PC-9 (cell line): Measurements from ENCODE around the gene MED13L. TPM values are rescaled to one million over a fixed set of nuclear protein-coding genes. Genes with fewer than 3 reads are reported as not detected.

ENCODE experiments used
- BruUV-seq: library from RNA; stranded (reverse); fragments of 400-500 nt; replicated peaks from 2 replicates; lab custom pipeline; 2021; lab: Mats Ljungman, UMichigan
- CTCF ChIA-PET: fragments of 300-600 bp; sonication (Branson Sonifier 250); formaldehyde crosslinking; loops from one replicate; lab custom pipeline; 2022; ENCODE audit warnings: antibody characterized with exemption; lab: Charles Lee
- POLR2A ChIA-PET: fragments of 300-600 bp; sonication (Branson Sonifier 250); formaldehyde crosslinking; loops from one replicate; lab custom pipeline; 2022; ENCODE audit warnings: antibody characterized with exemption; ENCODE audit not compliant: unreplicated experiment; lab: Charles Lee
- DNase-seq, 2 experiments: peaks; one replicate each; pipeline versions ENCODE4 v3.0.0 to v3.0.0-alpha.2; 2015 to 2022; ENCODE audit warnings: mixed read lengths in 1 of 2
- H2AFZ ChIP-seq: fragments of 200-600 bp; sonication (generic); 2 replicates; pipeline ENCODE4 v1.8.1; 2017; ENCODE audit warnings: antibody characterized with exemption
- H3F3A ChIP-seq: fragments of 200-600 bp; sonication (generic); 2 replicates; pipeline ENCODE4 v1.8.1; 2017; ENCODE audit warnings: antibody characterized with exemption, mild to moderate bottlenecking, low read depth; ENCODE audit not compliant: insufficient read depth
- H3K27ac ChIP-seq: fragments of 200-600 bp; sonication (generic); 2 replicates; pipeline ENCODE4 v1.6.1; 2016; ENCODE audit warnings: mixed run types
- H3K27me3 ChIP-seq: fragments of 200-600 bp; sonication (generic); 2 replicates; pipeline ENCODE4 v1.6.1; 2016; ENCODE audit warnings: low read depth, mixed run types; ENCODE audit not compliant: insufficient read depth
- H3K36me3 ChIP-seq: fragments of 200-600 bp; sonication (generic); 2 replicates; pipeline ENCODE4 v1.6.1; 2016; ENCODE audit warnings: low read depth, mixed run types
- H3K4me1 ChIP-seq: fragments of 200-600 bp; sonication (generic); replicated peaks from 2 replicates; pipeline ENCODE4 v1.6.1; 2016; ENCODE audit warnings: mixed run types; ENCODE audit not compliant: insufficient read depth
- H3K4me2 ChIP-seq: fragments of 200-600 bp; sonication (generic); 2 replicates; pipeline ENCODE4 v1.6.1; 2017; ENCODE audit warnings: mixed run types
- H3K4me3 ChIP-seq: fragments of 200-600 bp; sonication (generic); 2 replicates; pipeline ENCODE4 v1.6.1; 2016; ENCODE audit warnings: mixed run types
- H3K79me2 ChIP-seq: fragments of 200-600 bp; sonication (generic); 2 replicates; pipeline ENCODE4 v1.6.1; 2017; ENCODE audit warnings: low read depth, mixed run types
- H3K9me2 ChIP-seq: fragments of 200-600 bp; sonication (generic); 2 replicates; pipeline ENCODE4 v1.8.1; 2017; ENCODE audit warnings: mild to moderate bottlenecking; ENCODE audit not compliant: insufficient read depth
- H3K9me3 ChIP-seq: fragments of 200-600 bp; sonication (generic); 2 replicates; pipeline ENCODE4 v1.8.1; 2016; ENCODE audit warnings: low read depth; ENCODE audit not compliant: insufficient read depth
- H4K20me1 ChIP-seq: fragments of 200-600 bp; sonication (generic); 2 replicates; pipeline ENCODE4 v1.8.1; 2017; ENCODE audit not compliant: insufficient read depth
- CTCF ChIP-seq: fragments of 200-600 bp; sonication (generic); conservative IDR thresholded peaks from 2 replicates; pipeline ENCODE4 v1.6.1; 2017; ENCODE audit warnings: mixed run types, antibody characterized with exemption, mild to moderate bottlenecking, moderate library complexity
- EZH2 ChIP-seq: fragments of 200-600 bp; sonication (generic); IDR thresholded peaks from 2 replicates; pipeline ENCODE4 v1.8.0; 2017; ENCODE audit warnings: antibody characterized with exemption, low read depth
- intact Hi-C: fragments of 100-400 bp; cut with micrococcal nuclease; formaldehyde crosslinking; loops from one replicate; pipeline ENCODE4 v1.10.0; 2022; ENCODE audit not compliant: unreplicated experiment
- total RNA-seq: library from RNA; stranded (reverse); gene quantifications from 2 replicates; pipeline ENCODE4 v1.2.3, GENCODE V29; 2021

The MED13L gene
- total RNA-seq, 1 experiment from 2014 or later: 89.5 TPM

GRCh38 chr12:116045150-116045549 lies 232.3 kb downstream of the MED13L start:
- intact Hi-C loops: no loop called here
- Histone ChIP-seq H3K4me1 (no peaks in the 10 kb centered on the region), H3K27ac (no peak overlapping the region), H3K4me2 (no peak overlapping the region), H3F3A (no peaks in the 10 kb centered on the region), H3K36me3 (no peaks in the 10 kb centered on the region), H3K27me3 (no peaks in the 10 kb centered on the region), H2AFZ (no peak overlapping the region), H3K9me2 (no peaks in the 10 kb centered on the region), H4K20me1 (peaks cover 18% of the 10 kb centered on the region), H3K4me3 (no peak overlapping the region), H3K9me3 (no peaks in the 10 kb centered on the region), H3K79me2 (peaks cover 35% of the 10 kb centered on the region)
- ChIA-PET CTCF (no interaction called here), POLR2A (no interaction called here)
- no peak for TF ChIP-seq CTCF
- no peak for TF ChIP-seq EZH2
- DNase-seq: no peak
- no TSS peak for BruUV-seq

GRCh38 chr12:116043659-116044535 lies 233.6 kb downstream of the MED13L start:
- no TSS peak for BruUV-seq
- CTCF ChIA-PET: no interaction called here
- no peak for DNase-seq
- Histone ChIP-seq H3K36me3 (no peaks in the 10 kb centered on the region), H3F3A (no peaks in the 10 kb centered on the region), H2AFZ (no peak overlapping the region), H3K4me1 (no peaks in the 10 kb centered on the region), H3K79me2 (peaks cover 38% of the 10 kb centered on the region), H3K9me2 (no peaks in the 10 kb centered on the region), H3K4me2 (no peak overlapping the region), H4K20me1 (peaks cover 11% of the 10 kb centered on the region), H3K27ac (no peak overlapping the region), H3K4me3 (no peak overlapping the region), H3K27me3 (no peaks in the 10 kb centered on the region), H3K9me3 (no peaks in the 10 kb centered on the region)
- POLR2A ChIA-PET: no interaction called here
- intact Hi-C loops: no loop called here
- TF ChIP-seq EZH2 (no peak), CTCF (no peak)

- no peak overlapping the region for H2AFZ ChIP-seq
- H3K27me3 ChIP-seq: no peaks in the 10 kb centered on the region
- peaks cover 49% of the 10 kb centered on the region for H3K79me2 ChIP-seq
- no peak overlapping the region for H3K27ac ChIP-seq
- intact Hi-C loops: no loop called here
- H3K4me3 ChIP-seq: no peak overlapping the region
- H4K20me1 ChIP-seq: peaks cover 19% of the 10 kb centered on the region
- H3K9me2 ChIP-seq: no peaks in the 10 kb centered on the region
- H3F3A ChIP-seq: peaks cover 5% of the 10 kb centered on the region; the same call in 1 of the 2 replicates
- H3K36me3 ChIP-seq: no peaks in the 10 kb centered on the region
- CTCF ChIA-PET: no interaction called here
- DNase-seq: no peak
- H3K4me1 ChIP-seq: no peaks in the 10 kb centered on the region
- H3K4me2 ChIP-seq: no peak overlapping the region
- H3K9me3 ChIP-seq: no peaks in the 10 kb centered on the region
- TF ChIP-seq CTCF (no peak), EZH2 (no peak)
- BruUV-seq: no TSS peak
- POLR2A ChIA-PET: no interaction called here
Measured at GRCh38 chr12:116040402-116040801, 237.1 kb downstream of the MED13L start.
